HG03196 (cell line): ENCODE data around the gene IFITM5.

ENCODE experiments used
- ATAC-seq: cut with Tn5 transposase; IDR thresholded peaks from one replicate; pipeline ENCODE4 v1.9.1; 2021; ENCODE audit not compliant: unreplicated experiment

The IFITM5 gene

GRCh38 chr11:285021-285893 is 14.1 kb downstream of the IFITM5 start:
- no peak for ATAC-seq

DNA sequence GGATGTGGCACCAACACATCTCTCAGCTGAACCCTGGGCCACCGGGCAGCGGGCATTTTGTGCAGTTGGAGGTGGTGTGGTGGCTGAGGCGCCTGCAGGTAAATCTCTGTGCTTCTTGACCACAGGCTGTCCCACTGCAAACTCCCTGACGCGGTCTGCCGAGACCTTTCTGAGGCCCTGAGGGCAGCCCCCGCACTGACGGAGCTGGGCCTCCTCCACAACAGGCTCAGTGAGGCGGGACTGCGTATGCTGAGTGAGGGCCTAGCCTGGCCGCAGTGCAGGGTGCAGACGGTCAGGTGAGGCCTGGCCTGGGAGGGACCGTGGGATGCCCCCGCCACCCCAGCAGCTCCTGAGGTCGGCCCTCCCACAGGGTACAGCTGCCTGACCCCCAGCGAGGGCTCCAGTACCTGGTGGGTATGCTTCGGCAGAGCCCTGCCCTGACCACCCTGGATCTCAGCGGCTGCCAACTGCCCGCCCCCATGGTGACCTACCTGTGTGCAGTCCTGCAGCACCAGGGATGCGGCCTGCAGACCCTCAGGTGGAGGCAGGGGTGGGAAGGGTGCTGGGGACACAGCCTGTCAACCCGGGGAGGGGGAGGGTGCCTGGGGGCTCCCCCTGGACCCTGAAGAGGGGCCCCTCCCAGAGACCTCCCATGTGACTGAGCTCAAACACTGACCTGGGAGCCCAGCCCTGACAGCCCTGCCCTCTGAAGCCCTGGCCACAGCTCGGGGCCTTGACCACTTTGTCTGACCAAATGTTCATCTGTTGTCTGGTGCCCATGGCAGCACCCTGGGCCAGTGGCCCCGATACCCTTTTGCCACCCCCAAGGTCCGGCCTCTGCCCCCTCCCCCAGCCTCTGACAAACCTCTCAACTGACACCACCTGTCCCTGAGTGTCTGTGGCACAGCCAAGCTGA is 15.0 kb downstream of the IFITM5 start:
- no peak for ATAC-seq

DNA sequence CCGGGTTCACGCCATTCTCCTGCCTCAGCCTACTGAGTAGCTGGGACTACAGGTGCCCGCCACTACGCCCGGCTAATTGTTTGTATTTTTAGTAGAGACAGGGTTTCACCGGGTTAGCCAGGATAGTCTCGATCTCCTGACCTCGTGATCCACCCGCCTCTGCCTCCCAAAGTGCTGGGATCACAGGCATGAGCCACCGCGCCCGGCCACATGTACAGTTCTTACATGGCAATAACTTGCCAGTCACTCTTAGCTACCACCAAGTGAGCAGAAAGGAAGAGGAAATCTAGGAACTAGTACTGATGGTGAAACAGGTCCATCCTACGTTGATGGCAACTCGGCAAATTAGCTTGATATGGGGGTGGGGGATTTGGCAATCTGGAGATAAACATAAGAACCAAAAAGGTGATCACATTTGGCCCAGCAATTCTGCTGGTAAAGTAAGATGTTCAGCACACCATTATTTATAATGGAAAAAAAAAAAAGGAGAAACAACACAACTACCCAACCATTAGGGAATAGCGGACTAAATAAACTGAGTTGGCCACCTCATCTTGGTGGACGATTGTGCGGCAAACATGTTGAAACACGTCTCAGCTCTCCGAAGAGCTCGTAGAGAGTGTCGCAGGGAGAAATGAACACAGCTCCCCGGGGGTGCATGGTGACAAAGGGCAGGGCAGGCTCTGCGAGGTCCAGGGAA is 15.8 kb downstream of the IFITM5 start:
- ATAC-seq: no peak

DNA sequence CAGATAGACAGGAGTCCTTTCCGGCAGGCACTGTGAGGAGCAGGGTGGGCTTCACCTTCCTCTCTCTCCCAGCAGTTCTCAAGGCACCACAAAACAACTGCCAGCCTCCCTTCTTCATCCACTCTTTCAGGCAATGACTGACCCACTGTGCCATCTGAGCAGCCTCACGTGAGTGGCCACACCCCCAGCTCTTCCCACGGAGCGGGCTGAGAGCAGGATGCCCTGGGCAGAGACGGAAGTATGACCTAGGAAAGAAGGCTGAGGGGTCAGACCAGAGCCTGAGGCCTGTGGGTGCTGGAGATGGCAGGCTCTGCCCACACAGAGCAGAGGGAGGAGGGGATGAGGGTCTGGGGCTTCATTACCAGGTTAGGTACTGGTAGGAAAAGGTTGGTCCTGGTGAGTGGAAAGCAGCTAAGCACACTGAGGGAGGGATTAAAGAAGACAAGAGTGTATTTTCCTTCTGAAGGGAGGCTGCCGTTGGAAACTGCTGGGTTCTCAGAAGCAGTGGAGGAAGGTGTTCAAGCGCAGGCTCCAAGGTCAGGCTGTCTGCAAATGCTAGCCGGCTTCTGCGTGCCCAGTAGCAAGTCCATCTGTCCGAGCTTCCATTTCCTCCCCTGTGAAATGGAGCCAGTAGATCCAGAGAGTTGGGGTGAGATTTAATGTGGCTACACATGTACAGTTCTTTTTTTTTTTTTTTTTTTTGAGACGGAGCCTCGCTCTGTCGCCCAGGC is 16.5 kb downstream of the IFITM5 start:
- no peak for ATAC-seq

DNA sequence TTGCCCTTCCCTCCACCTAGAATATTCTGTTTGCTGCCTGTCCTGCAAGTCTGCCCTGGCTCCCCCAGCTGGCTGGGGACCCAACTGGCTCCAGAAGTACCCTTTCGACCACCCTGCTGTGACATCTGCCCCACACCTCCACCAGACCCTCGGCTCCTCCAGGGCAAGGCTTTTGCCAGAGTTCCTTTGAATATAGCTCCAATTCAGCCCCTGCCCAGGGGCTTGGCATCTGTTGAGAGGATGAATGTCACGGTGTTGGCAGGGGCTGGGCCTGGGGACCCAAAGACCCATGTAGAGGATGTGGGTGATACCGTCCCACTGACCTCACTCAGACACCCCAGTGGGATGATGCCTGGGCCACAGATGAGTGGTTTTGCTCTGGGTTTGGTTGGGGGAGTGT is 17.2 kb downstream of the IFITM5 start:
- ATAC-seq: no peak

DNA sequence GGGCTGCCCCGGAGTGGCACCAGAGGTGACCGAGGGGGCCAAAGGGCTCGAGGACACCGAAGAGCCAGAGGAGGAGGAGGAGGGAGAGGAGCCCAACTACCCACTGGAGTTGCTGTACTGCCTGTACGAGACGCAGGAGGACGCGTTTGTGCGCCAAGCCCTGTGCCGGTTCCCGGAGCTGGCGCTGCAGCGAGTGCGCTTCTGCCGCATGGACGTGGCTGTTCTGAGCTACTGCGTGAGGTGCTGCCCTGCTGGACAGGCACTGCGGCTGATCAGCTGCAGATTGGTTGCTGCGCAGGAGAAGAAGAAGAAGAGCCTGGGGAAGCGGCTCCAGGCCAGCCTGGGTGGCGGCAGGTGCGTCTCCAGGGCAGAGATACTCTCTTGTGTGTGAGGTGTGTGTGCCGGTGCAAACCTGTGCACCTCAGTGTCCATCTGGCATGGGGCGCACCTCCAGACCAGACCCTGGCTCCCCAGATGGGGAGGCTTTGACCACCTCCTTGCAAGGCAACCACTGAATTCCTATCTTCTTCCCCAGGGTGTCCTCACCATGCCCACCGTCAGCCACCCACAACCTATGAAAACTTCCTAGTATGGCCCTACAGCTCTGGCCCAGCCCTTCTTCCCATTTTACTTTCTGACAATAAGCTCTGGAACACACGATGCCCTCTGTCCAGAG is 17.7 kb downstream of the IFITM5 start:
- ATAC-seq: no peak

DNA sequence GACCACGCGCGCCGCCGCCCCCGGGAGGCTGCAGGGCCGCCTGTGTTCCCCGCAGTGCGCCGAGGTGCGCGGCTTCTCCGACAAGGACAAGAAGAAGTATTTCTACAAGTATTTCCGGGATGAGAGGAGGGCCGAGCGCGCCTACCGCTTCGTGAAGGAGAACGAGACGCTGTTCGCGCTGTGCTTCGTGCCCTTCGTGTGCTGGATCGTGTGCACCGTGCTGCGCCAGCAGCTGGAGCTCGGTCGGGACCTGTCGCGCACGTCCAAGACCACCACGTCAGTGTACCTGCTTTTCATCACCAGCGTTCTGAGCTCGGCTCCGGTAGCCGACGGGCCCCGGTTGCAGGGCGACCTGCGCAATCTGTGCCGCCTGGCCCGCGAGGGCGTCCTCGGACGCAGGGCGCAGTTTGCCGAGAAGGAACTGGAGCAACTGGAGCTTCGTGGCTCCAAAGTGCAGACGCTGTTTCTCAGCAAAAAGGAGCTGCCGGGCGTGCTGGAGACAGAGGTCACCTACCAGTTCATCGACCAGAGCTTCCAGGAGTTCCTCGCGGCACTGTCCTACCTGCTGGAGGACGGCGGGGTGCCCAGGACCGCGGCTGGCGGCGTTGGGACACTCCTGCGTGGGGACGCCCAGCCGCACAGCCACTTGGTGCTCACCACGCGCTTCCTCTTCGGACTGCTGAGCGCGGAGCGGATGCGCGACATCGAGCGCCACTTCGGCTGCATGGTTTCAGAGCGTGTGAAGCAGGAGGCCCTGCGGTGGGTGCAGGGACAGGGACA is 18.4 kb downstream of the IFITM5 start:
- no peak for ATAC-seq

DNA sequence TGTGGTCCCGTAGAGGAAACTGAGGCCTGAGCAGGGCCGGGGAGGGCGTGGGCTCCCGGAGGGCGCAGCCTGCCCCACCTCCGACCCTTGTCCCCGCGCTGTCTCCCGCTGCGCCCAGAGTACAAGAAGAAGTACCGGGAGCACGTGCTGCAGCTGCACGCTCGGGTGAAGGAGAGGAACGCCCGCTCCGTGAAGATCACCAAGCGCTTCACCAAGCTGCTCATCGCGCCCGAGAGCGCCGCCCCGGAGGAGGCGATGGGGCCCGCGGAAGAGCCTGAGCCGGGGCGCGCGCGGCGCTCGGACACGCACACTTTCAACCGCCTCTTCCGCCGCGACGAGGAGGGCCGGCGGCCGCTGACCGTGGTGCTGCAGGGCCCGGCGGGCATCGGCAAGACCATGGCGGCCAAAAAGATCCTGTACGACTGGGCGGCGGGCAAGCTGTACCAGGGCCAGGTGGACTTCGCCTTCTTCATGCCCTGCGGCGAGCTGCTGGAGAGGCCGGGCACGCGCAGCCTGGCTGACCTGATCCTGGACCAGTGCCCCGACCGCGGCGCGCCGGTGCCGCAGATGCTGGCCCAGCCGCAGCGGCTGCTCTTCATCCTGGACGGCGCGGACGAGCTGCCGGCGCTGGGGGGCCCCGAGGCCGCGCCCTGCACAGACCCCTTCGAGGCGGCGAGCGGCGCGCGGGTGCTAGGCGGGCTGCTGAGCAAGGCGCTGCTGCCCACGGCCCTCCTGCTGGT is 19.2 kb downstream of the IFITM5 start:
- no peak for ATAC-seq

DNA sequence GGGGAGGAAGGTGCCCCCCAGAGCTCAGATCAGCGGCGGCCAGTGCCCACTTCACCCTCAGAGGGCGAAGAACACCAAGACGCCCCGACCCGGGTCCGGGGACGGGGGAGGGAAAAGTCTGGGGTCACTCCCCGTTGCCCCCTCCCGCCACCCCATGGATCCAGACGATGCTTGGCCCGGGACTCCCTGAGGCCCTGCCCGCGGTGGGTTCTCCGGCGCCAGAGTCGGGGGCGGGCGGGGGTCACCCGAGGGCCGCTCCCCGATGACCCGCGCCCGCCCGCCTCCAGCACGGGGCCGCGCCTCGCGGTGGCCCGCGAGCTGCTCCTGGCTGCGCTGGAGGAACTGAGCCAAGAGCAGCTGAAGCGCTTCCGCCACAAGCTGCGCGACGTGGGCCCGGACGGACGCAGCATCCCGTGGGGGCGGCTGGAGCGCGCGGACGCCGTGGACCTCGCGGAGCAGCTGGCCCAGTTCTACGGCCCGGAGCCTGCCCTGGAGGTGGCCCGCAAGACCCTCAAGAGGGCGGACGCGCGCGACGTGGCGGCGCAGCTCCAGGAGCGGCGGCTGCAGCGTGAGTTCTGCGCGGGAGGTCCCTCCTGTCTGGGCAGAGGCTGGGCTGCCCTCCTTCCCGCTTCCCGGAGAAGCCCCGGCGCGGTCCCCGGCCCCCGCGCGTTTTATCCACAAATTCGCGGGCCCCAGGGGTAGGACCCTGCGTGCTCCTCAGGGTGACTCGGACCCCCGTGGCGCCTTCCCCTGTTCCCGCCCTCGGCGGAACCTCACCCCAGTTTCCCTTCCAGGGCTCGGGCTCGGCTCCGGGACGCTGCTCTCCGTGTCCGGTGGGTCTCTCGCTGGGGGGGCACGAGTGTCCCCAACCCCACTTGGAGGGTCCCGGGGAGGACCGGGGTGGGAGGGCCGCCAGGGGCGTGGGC is 20.0 kb downstream of the IFITM5 start:
- ATAC-seq: no peak

- ATAC-seq: no peak
These were observed 21.1 kb downstream of the IFITM5 start, which contains the start of gene NLRP6 for GRCh38 chr11:278001-278951. Gene NLRP6 (plus strand): TSS chr11:278407. CDS start chr11:278570, 163 bp downstream.

- no peak for ATAC-seq
These were observed 23.1 kb downstream of the IFITM5 start for GRCh38 chr11:276219-276618.

DNA sequence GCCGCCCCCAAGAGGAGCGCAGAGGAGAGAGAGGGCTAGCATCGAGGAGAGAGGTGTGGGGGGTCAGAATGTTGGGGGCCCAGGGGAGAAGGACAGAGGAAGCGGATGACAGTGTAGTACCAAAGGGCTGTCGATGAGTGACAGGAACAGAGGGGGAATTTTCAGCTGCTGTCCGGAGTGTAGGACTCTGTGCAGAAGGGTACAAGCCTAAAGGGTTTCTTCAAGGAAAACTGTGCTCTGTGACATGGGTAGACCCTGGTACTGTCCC is 26.5 kb downstream of the IFITM5 start:
- no peak for ATAC-seq

DNA sequence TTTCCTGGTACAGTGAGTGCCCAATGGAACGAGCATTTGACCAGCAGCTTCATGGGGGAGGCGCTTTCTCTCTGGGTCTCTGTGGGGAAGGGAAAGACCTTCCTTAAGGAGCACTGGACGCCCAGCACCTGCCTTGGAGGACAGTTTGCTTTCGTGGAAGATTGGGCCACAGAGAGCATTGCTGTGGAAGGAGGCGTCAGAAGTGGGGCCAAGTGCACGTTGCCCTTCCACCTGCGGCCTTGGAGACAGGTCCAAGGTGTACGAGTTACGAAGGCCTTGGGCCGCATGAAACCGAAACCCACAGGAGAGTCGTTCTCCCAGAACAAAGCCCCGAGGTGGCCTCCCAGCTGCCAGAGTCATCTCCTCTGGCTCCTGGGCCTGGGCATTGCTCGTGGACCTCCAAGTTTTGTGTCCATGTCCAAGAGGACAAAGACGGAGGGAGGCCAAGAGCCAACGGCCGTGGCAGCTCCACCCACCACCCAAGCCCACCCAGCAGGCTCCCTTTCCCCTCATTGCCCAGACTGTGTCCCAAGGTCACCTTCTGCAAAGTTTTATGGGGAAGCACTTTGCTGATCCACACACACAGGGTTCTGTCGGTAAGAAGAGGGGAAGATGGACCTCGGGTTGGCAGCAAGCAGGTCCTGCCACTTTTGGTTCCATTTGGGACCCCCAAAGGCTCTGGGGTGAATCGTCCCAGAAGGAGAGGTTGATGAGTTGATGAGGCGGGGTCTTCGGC is 27.0 kb downstream of the IFITM5 start:
- ATAC-seq: no peak

DNA sequence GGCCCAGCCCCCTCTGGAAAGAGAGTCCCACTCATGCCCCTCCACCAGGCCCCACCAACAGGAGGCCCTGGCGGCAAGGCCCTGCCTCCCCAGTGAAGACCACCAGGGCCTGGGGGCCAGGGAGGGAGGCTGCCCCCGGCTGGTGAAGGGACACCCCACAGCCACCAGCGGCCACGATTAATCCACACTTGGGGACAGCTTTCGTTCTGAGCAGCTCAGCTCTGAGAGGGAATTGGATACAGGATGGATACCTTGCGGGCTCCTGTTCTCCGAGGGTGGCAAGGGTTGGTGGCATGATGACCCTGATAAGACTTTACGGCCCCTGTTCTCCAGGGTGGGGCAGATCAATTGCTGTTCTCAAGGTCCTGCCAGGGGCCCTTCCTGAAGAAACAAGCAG is 28.0 kb downstream of the IFITM5 start:
- ATAC-seq: no peak

- ATAC-seq: no peak
These were observed 28.6 kb downstream of the IFITM5 start for GRCh38 chr11:270451-271318.
